GM18505 (cell line): ENCODE data around the gene ZFP91.

Experiments used
- ATAC-seq: cut with Tn5 transposase; IDR thresholded peaks from one replicate; pipeline ENCODE4 v1.9.1; 2021; ENCODE audit not compliant: unreplicated experiment
- POLR2A ChIP-seq: IDR thresholded peaks from 4 replicates; pipeline ENCODE4 v1.6.1; 2011; ENCODE audit warnings: borderline replicate concordance; ENCODE audit not compliant: insufficient read depth, insufficient read length; ENCODE audit errors: extremely low read depth

Gene ZFP91

GRCh38 chr11:58626934-58627483, 48.1 kb downstream of the ZFP91 start:
- ATAC-seq, result no peak
- TF ChIP-seq POLR2A, result no peak

DNA sequence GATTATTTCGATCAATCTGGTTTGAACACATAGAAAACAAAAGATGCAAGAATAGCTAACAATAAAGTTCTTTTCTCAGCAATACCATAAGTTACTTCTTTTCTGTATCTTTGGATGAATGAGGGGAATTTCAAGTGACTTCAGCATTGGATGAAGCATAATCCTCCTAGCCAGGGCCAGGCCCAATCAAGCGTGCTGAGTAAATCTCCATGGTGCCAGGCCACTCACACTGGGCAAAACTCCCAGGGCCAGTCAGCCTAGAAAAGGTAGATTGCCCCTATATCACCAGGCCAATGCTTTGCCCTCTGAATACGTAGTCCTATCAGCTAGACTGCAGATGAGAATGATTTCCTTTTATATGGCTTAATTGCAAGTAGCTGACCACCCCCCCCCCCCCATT, 49.6 kb downstream of the ZFP91 start:
- ATAC-seq, result no peak
- TF ChIP-seq POLR2A, result no peak

DNA sequence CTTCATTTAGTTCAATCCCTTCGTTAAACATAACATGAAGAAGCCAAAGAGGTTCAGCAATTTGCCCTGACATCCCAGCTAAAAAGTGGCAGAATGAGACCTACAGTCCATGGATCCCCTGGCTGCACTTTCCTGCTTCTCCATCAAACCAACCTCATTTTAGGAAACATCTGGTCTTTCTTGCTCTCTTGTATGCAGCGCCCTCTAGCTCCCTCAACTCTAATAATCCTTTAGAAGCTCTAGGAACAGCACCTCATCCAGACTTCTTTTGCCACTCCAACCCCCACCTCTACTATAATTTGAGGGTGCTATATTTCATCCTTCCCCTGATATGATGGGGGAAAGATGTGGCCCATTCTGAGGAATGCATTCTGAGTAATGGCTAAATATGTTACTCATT, 51.0 kb downstream of the ZFP91 start:
- no peak for TF ChIP-seq POLR2A
- ATAC-seq, result no peak

GRCh38 chr11:58631378-58631777, 52.5 kb downstream of the ZFP91 start:
- no peak for ATAC-seq

DNA sequence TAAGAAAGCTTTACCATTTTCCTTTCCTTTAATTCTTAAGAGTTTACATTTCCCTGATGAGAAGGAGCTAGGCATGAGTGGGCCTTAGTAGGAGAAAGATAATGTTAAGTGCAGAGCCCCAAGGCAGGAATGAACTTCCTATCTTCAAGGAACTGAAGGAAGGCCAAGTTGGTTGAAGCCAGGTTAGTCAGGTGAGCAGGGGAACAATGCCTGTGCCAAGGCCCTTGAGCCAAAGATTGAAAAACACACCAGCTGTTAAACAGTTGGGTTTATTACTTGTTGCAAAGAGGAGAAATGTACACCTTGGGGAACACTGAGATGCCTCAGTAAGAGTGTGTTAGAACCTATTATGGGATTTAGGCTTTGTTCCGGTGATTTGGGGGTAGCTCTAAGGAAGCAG, 53.6 kb downstream of the ZFP91 start:
- ATAC-seq, result no peak
- TF ChIP-seq POLR2A, result no peak

More at GRCh38 chr11:58631378-58631777, 52.5 kb downstream of the ZFP91 start:
- TF ChIP-seq POLR2A, result no peak

- no peak for ATAC-seq
- no peak for TF ChIP-seq POLR2A
These were observed 57.7 kb downstream of the ZFP91 start for GRCh38 chr11:58636587-58636986.

DNA sequence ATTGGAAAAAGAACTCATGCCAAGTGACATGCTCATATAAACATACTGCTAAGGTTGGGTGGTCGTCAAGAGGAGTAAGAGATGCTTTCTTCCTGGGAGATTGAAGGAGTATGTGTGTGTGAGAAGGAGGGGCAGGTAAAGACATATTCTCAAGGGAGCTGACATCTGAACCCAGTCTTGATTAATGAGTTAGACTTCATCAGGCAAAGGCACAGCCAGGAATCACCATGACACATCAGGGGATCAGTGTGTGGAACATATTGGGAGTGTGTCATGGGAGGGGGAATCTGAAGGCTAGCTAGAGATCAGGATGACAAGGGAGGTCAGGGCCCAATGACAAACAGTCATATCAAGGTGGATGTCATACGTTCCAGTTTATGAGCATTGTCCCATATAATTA, 58.5 kb downstream of the ZFP91 start:
- no peak for ATAC-seq
- no peak for TF ChIP-seq POLR2A

GRCh38 chr11:58639103-58639502, 60.2 kb downstream of the ZFP91 start:
- TF ChIP-seq POLR2A, result no peak

GRCh38 chr11:58639669-58640068, 60.8 kb downstream of the ZFP91 start:
- no peak for ATAC-seq
- TF ChIP-seq POLR2A, result no peak

More at GRCh38 chr11:58639103-58639502, 60.2 kb downstream of the ZFP91 start:
- no peak for ATAC-seq

- TF ChIP-seq POLR2A, result no peak
- no peak for ATAC-seq
These were observed 61.6 kb downstream of the ZFP91 start for GRCh38 chr11:58640386-58641023.

DNA sequence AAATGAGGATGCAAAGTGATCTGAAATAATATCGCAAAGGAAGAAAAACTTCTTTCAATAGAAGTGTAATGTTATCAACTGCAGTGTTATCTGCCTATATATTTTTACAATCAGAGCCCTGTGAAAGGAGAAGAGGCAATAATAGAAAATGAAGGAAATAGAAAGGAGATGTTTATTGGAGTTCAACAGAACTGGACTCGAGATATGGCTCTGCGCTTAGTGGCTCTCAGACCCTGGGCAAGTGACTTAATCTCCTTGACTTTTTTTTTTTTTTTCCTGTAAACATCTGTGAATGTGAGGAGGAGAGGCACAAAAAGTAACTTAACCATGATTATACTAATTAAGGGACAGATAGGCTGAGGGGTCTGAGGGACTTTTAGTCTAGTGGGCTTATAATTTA, 62.5 kb downstream of the ZFP91 start:
- TF ChIP-seq POLR2A, result no peak
- ATAC-seq, result no peak

DNA sequence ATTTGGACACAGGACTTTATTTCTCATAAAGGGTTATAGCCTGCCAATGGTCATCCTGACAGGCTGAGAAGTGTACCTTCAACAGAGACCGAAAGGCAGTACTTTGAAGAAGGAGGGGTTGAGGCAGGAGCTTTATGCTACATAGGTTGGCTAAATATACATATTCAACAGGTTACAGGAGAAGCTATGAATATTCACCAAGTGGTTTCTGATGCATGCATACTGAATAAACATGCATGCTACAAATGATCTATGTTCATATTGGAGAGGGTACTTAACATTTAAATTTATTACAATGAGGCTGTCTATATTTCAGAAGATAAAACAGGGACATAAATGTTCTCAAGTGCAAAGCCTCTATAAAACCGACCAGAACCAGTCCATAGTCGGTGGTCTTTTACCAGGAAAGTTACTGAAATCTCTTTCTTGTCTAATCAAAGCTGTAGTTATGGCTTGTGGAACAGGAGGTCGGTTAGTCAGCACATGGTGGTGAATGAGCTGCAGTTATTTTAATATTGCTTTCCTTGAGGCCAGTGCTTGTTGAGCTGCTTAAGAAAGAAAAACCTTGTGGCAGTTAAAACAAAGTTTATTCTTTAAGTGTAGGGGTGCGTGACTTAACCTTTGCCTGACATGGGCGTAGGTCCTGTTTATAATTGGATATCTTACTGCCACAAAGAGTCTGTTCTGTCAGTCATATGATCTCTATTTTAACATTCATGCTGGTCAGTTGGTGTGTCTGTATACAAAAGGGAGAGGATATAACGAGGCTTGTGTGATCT, 63.1 kb downstream of the ZFP91 start:
- no peak for ATAC-seq
- TF ChIP-seq POLR2A, result no peak

DNA sequence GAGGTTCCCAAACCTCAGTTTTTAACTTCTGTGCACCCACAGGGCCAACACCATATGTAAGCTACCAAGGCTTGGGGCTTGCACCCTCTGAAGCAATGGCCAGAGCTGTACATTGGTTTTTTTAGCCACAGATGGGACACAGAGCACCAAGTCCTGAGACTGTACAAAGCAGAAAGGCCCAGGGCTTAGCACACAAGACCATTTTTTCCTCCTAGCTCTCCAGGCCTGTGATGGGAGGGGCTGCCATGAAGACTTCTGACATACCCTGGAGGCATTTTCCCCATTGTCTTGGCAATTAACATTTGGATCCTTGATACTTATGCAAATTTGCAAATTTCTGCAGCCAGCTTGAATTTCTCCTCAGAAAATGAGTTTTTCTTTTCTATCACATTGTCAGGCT, 67.0 kb downstream of the ZFP91 start:
- no peak for ATAC-seq
- no peak for TF ChIP-seq POLR2A

- TF ChIP-seq POLR2A, result no peak
- no peak for ATAC-seq
These were observed 68.4 kb downstream of the ZFP91 start for GRCh38 chr11:58647141-58647699.
